Mesendoderm (in vitro differentiated cells): Measurements from ENCODE around the gene RNF152.

Experiments
- DNase-seq: peaks from one replicate; pipeline ENCODE4 v3.0.0; 2013
- H2AK5ac ChIP-seq: 2 replicates; pipeline ENCODE4 v1.6.1; 2013; ENCODE audit warnings: low read length, inconsistent platforms
- H2BK120ac ChIP-seq: 2 replicates; pipeline ENCODE4 v1.6.1; 2013; ENCODE audit warnings: low read depth, mild to moderate bottlenecking, low read length, moderate library complexity, mixed read lengths
- H2BK15ac ChIP-seq: replicated peaks from 2 replicates; pipeline ENCODE4 v1.6.1; 2013; ENCODE audit warnings: low read depth, mild to moderate bottlenecking, moderate library complexity
- H2BK5ac ChIP-seq: 2 replicates; pipeline ENCODE4 v1.6.1; 2013; ENCODE audit warnings: low read length, inconsistent platforms
- H3K18ac ChIP-seq: 2 replicates; pipeline ENCODE4 v1.6.1; 2013; ENCODE audit warnings: mild to moderate bottlenecking, low read length, mixed read lengths
- H3K23ac ChIP-seq: one replicate; pipeline ENCODE4 v1.6.1; 2013; ENCODE audit warnings: low read length
- H3K27ac ChIP-seq: 2 replicates; pipeline ENCODE4 v1.5.1; 2013; ENCODE audit warnings: low read depth, mild to moderate bottlenecking, inconsistent platforms, low read length, moderate library complexity
- H3K27me3 ChIP-seq: 2 replicates; pipeline ENCODE4 v1.6.1; 2013; ENCODE audit warnings: low read length, control low read depth, mild to moderate bottlenecking, inconsistent platforms; ENCODE audit not compliant: insufficient read depth, poor library complexity
- H3K36me3 ChIP-seq: 2 replicates; pipeline ENCODE4 v1.6.1; 2013; ENCODE audit warnings: low read length, inconsistent platforms; ENCODE audit not compliant: control insufficient read depth, insufficient read depth
- H3K4ac ChIP-seq: one replicate; pipeline ENCODE4 v1.6.1; 2013; ENCODE audit warnings: low read depth, mild to moderate bottlenecking, low read length, moderate library complexity
- H3K4me1 ChIP-seq: 2 replicates; pipeline ENCODE4 v1.6.1; 2013; ENCODE audit warnings: low read depth, low read length, inconsistent platforms; ENCODE audit not compliant: control insufficient read depth
- H3K4me2 ChIP-seq: 2 replicates; pipeline ENCODE4 v1.6.1; 2013; ENCODE audit warnings: low read length
- H3K4me3 ChIP-seq: 2 replicates; pipeline ENCODE4 v1.5.1; 2013; ENCODE audit warnings: mild to moderate bottlenecking, low read length
- H3K56ac ChIP-seq: one replicate; pipeline ENCODE4 v1.6.1; 2013; ENCODE audit warnings: low read length
- H3K79me1 ChIP-seq: 2 replicates; pipeline ENCODE4 v1.6.1; 2013; ENCODE audit warnings: low read length, inconsistent platforms
- H3K79me2 ChIP-seq: 2 replicates; pipeline ENCODE4 v1.6.1; 2013; ENCODE audit warnings: mild to moderate bottlenecking, low read length; ENCODE audit not compliant: control insufficient read depth, insufficient read depth
- H3K9ac ChIP-seq: 2 replicates; pipeline ENCODE4 v1.6.1; 2013; ENCODE audit warnings: low read length, inconsistent platforms
- H4K5ac ChIP-seq: one replicate; pipeline ENCODE4 v1.6.1; 2013; ENCODE audit warnings: low read length
- H4K8ac ChIP-seq: one replicate; pipeline ENCODE4 v1.6.1; 2013; ENCODE audit warnings: low read depth, mild to moderate bottlenecking, control low read depth, low read length, moderate library complexity
- WGBS: extraction: QIAGEN DNeasy Blood & Tissue Kit; methylation state at CpG from one replicate; pipeline ENCODE4 v1.1.7; 2013; ENCODE audit warnings: low lambda C conversion rate, missing lambda C conversion rate; ENCODE audit not compliant: insufficient coverage; ENCODE audit errors: extremely low coverage; 5-methylcytosine and 5-hydroxymethylcytosine counted together

The RNF152 gene

DNA sequence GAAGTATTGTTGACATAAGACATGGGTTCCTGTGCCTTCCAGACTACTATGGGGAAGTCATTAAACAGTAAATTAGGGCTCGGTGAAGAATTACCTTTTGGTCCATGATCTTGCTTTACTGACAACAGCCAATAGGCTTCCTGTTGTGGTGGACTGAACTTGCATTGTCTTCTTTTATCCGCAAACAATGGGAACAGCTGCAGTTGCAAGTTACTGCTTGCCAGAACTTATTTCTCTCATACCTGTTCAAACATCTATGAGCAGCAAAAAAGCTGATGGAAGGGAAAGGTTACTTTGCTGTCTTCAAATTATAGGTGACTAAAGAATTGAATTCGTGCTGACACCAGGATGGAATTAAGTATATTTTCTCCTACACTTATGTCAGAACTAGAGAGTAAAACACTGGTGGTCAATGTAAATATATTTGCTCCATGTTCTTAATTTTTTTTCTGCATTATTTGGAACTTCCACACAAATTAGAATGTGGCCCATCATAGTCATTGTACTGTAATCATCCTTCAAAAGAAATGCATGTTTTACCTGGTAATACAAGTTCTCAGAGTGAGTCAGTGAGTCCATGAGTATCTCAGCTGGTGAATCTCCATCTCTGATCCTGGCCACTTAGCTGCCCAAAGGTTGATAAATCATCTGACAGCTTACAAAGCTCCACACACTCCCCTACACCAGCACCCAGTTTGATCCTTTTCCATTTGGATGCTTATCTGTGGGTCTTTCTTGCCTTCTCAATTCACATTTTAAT is 37.3 kb upstream of the RNF152 start:
- no peak overlapping the region for H2BK120ac ChIP-seq

GRCh38 chr18:61926532-61926931 is 33.7 kb upstream of the RNF152 start:
- Histone ChIP-seq H3K4me2 (no peak overlapping the region), H3K23ac (no peak overlapping the region), H2BK120ac (no peak overlapping the region), H3K9ac (no peak overlapping the region), H3K79me1 (no peaks in the 10 kb centered on the region), H2AK5ac (no peak overlapping the region), H2BK5ac (no peak overlapping the region), H3K27me3 (no peaks in the 10 kb centered on the region), H2BK15ac (no peak overlapping the region), H3K4ac (no peak overlapping the region), H3K4me1 (no peaks in the 10 kb centered on the region), H3K36me3 (no peaks in the 10 kb centered on the region), H4K5ac (no peak overlapping the region), H4K8ac (no peak overlapping the region), H3K56ac (no peak overlapping the region), H3K79me2 (no peaks in the 10 kb centered on the region), H3K18ac (no peak overlapping the region), H3K27ac (no peak overlapping the region), H3K4me3 (no peak overlapping the region)
- WGBS: no CpG with 5 or more reads among the region's 4 CpGs
- DNase-seq: no peak

More for the DNA sequence above, 37.3 kb upstream of the RNF152 start:
- Histone ChIP-seq H3K36me3 (no peaks in the 10 kb centered on the region), H4K5ac (no peak overlapping the region), H3K79me2 (no peaks in the 10 kb centered on the region), H3K27me3 (no peaks in the 10 kb centered on the region), H3K27ac (no peak overlapping the region), H3K4me3 (no peak overlapping the region), H3K56ac (no peak overlapping the region), H2BK5ac (no peak overlapping the region), H3K18ac (no peak overlapping the region), H3K4me2 (no peak overlapping the region), H2AK5ac (no peak overlapping the region), H3K4ac (no peak overlapping the region), H4K8ac (no peak overlapping the region), H3K79me1 (no peaks in the 10 kb centered on the region), H3K9ac (no peak overlapping the region), H3K4me1 (no peaks in the 10 kb centered on the region), H3K23ac (no peak overlapping the region), H2BK15ac (no peak overlapping the region)
- no peak for DNase-seq
- WGBS: no CpG with 5 or more reads among the region's 3 CpGs

DNA sequence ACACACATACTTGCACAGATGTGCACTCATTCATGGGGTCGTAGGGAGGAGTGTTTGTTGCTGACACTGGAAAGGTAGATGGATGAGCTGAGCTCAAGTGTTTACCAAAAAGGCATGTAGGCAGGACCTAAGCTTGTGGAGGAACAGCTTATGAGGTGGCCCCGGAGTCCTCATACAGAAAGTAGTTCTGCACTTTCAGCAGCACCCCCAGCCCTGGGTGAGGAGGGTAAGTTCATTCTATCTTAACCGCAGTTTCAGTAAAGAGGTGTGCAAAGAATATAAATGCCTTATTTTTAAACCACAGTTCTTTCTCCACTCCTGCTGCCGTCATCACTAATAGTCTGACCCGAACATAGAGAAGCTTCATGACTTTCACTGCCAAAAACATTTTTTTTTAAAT is 31.7 kb upstream of the RNF152 start:
- Histone ChIP-seq H2BK5ac (no peak overlapping the region), H3K23ac (no peak overlapping the region), H2AK5ac (no peak overlapping the region), H3K4me3 (no peak overlapping the region), H3K9ac (no peak overlapping the region), H4K5ac (no peak overlapping the region), H3K4me2 (no peak overlapping the region), H3K4ac (no peak overlapping the region), H3K56ac (no peak overlapping the region), H2BK15ac (no peak overlapping the region), H3K79me1 (no peaks in the 10 kb centered on the region), H3K27me3 (no peaks in the 10 kb centered on the region), H3K27ac (no peak overlapping the region), H3K79me2 (no peaks in the 10 kb centered on the region), H4K8ac (no peak overlapping the region), H3K18ac (no peak overlapping the region), H3K4me1 (no peaks in the 10 kb centered on the region), H3K36me3 (no peaks in the 10 kb centered on the region), H2BK120ac (no peak overlapping the region)
- no CpG with 5 or more reads among the region's 5 CpGs for WGBS
- DNase-seq: no peak

- H3K4ac ChIP-seq: no peak overlapping the region
- no peak overlapping the region for H2BK15ac ChIP-seq
- H3K9ac ChIP-seq: no peak overlapping the region
- no peak overlapping the region for H4K8ac ChIP-seq
- H3K79me1 ChIP-seq: no peaks in the 10 kb centered on the region
- H3K79me2 ChIP-seq: no peaks in the 10 kb centered on the region
- no peaks in the 10 kb centered on the region for H3K27me3 ChIP-seq
- H3K18ac ChIP-seq: no peak overlapping the region
- DNase-seq: no peak
- no peak overlapping the region for H2BK5ac ChIP-seq
- no peaks in the 10 kb centered on the region for H3K36me3 ChIP-seq
- no peak overlapping the region for H3K4me2 ChIP-seq
- no peak overlapping the region for H3K23ac ChIP-seq
- H4K5ac ChIP-seq: no peak overlapping the region
- no peak overlapping the region for H2AK5ac ChIP-seq
- WGBS: no CpG with 5 or more reads among the region's 3 CpGs
- H3K4me3 ChIP-seq: no peak overlapping the region
- H3K4me1 ChIP-seq: no peaks in the 10 kb centered on the region
- H2BK120ac ChIP-seq: no peak overlapping the region
- H3K27ac ChIP-seq: no peak overlapping the region
- H3K56ac ChIP-seq: no peak overlapping the region
Measured at GRCh38 chr18:61922435-61922834, 29.6 kb upstream of the RNF152 start.

- Histone ChIP-seq H4K8ac (no peak overlapping the region), H2BK15ac (no peak overlapping the region), H3K4me3 (no peak overlapping the region), H3K56ac (no peak overlapping the region), H3K23ac (no peak overlapping the region), H3K27ac (no peak overlapping the region), H3K4me2 (no peak overlapping the region), H3K4ac (no peak overlapping the region), H3K27me3 (no peaks in the 10 kb centered on the region), H4K5ac (no peak overlapping the region), H2BK120ac (no peak overlapping the region), H3K79me1 (no peaks in the 10 kb centered on the region), H2AK5ac (no peak overlapping the region), H3K9ac (no peak overlapping the region), H3K36me3 (no peaks in the 10 kb centered on the region), H2BK5ac (no peak overlapping the region), H3K18ac (no peak overlapping the region), H3K4me1 (no peaks in the 10 kb centered on the region), H3K79me2 (no peaks in the 10 kb centered on the region)
- no CpG with 5 or more reads among the region's 17 CpGs for WGBS
- DNase-seq: no peak
Measured at GRCh38 chr18:61921621-61922235, 28.9 kb upstream of the RNF152 start.
